ENCODE measurements around the gene THTPA. TPM values are rescaled to one million over a fixed set of nuclear protein-coding genes. Genes with fewer than 3 reads are reported as not detected.

Gene THTPA
- total RNA-seq, 3 donors from 2014 or later (not counting 1 experiment from before 2014, with no cell fraction given) = 16.5 to 19.3 (median 19.1) TPM

DNA sequence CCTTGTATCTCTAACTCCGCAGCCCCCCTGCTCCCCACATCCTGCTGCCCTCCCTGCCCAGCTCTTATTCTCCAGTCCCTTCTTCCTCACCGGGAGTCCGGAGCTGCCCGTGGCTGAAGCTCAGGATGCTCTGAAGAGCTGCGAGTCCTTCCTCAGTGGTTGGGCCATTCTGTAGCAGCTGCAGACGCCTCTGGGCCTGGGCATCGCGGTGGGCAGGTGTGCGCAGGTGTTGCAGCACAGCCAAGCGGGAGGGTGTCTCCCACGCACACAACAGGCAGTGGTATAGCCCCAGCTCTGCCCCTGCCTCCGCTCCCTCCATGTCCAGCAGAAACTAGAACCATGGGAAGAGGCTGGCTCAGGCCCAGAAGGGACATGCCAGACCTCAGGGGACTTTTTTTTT lies 24.7 kb upstream of the THTPA start:
- no peak overlapping the region for H3K4me3 ChIP-seq (ENCODE audit: low read length)
- no peak overlapping the region for H3K4me3 Mint-ChIP-seq
- no peaks in the 10 kb centered on the region for H3K4me1 Mint-ChIP-seq
- peaks cover 0 to 2% of the 10 kb centered on the region in 2 donors for H3K27me3 Mint-ChIP-seq (ENCODE audit: low read depth in 2 of 2)
- H3K27me3 ChIP-seq (ENCODE audit: control insufficient read depth, insufficient read depth, low read length) = no peaks in the 10 kb centered on the region
- H3K4me1 ChIP-seq (ENCODE audit: control insufficient read depth, insufficient read depth, low read length) = no peaks in the 10 kb centered on the region
- ATAC-seq (no peak), DNase-seq (no peak)
- 91% methylated on average over 12 of the region's 12 CpGs for WGBS (ENCODE audit: insufficient coverage)
- peak overlapping the region in 1 of 2 donors; percentile 44 for H3K27ac Mint-ChIP-seq
- H3K36me3 ChIP-seq (ENCODE audit: control insufficient read depth, insufficient read depth, low read length) = no peaks in the 10 kb centered on the region
- H3K36me3 Mint-ChIP-seq = no peaks in the 10 kb centered on the region
- no peak overlapping the region for H3K27ac ChIP-seq (ENCODE audit: low read length)
- no peaks in the 10 kb centered on the region for H3K9me3 ChIP-seq (ENCODE audit: control insufficient read depth, insufficient read depth, low read length)
- intact Hi-C loops (cut with micrococcal nuclease) = no loop called here
- TF ChIP-seq, protein P1, sequence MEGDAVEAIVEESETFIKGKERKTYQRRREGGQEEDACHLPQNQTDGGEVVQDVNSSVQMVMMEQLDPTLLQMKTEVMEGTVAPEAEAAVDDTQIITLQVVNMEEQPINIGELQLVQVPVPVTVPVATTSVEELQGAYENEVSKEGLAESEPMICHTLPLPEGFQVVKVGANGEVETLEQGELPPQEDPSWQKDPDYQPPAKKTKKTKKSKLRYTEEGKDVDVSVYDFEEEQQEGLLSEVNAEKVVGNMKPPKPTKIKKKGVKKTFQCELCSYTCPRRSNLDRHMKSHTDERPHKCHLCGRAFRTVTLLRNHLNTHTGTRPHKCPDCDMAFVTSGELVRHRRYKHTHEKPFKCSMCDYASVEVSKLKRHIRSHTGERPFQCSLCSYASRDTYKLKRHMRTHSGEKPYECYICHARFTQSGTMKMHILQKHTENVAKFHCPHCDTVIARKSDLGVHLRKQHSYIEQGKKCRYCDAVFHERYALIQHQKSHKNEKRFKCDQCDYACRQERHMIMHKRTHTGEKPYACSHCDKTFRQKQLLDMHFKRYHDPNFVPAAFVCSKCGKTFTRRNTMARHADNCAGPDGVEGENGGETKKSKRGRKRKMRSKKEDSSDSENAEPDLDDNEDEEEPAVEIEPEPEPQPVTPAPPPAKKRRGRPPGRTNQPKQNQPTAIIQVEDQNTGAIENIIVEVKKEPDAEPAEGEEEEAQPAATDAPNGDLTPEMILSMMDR (IDR thresholded peaks at IDR 0.05) = no peak
- H3K9me3 Mint-ChIP-seq = no peaks in the 10 kb centered on the region

DNA sequence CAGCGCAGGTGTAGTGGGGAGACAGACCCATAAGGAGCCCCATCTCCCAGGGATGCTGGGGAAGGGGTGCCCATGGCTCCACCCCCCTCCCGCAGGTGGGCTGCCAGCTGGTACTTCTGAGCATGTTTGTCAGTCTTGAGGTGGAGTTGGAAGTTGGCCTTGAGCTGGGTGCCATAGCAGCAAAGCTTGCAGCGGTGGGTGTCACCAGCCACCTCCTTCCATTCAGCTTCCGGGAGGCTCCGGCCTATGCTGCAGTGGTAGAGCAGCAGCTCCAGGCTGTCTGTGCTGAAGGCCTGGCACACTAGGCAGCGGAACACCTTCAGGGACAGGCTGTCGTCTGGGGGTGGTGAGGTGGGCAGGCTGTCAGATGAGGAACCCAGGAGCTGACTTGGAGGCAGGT lies 23.4 kb upstream of the THTPA start:
- no peaks in the 10 kb centered on the region for H3K36me3 Mint-ChIP-seq
- TF ChIP-seq, protein P1 (IDR thresholded peaks at IDR 0.05) = no peak
- Histone ChIP-seq H3K36me3 (ENCODE audit: control insufficient read depth, insufficient read depth, low read length) (no peaks in the 10 kb centered on the region), H3K27me3 (ENCODE audit: control insufficient read depth, insufficient read depth, low read length) (no peaks in the 10 kb centered on the region), H3K4me3 (ENCODE audit: low read length) (no peak overlapping the region), H3K4me1 (ENCODE audit: control insufficient read depth, insufficient read depth, low read length) (no peaks in the 10 kb centered on the region), H3K27ac (ENCODE audit: low read length) (no peak overlapping the region), H3K9me3 (ENCODE audit: control insufficient read depth, insufficient read depth, low read length) (no peaks in the 10 kb centered on the region)
- DNase-seq = no peak
- no peak for ATAC-seq
- H3K4me1 Mint-ChIP-seq = no peaks in the 10 kb centered on the region
- WGBS (ENCODE audit: insufficient coverage) = 95% methylated on average over 7 of the region's 7 CpGs
- no peak overlapping the region for H3K4me3 Mint-ChIP-seq
- no peaks in the 10 kb centered on the region for H3K9me3 Mint-ChIP-seq
- intact Hi-C loops (cut with micrococcal nuclease) = no loop called here
- no peak overlapping the region for H3K27ac Mint-ChIP-seq
- H3K27me3 Mint-ChIP-seq (ENCODE audit: low read depth in 2 of 2) = peaks cover 0 to 2% of the 10 kb centered on the region in 2 donors

DNA sequence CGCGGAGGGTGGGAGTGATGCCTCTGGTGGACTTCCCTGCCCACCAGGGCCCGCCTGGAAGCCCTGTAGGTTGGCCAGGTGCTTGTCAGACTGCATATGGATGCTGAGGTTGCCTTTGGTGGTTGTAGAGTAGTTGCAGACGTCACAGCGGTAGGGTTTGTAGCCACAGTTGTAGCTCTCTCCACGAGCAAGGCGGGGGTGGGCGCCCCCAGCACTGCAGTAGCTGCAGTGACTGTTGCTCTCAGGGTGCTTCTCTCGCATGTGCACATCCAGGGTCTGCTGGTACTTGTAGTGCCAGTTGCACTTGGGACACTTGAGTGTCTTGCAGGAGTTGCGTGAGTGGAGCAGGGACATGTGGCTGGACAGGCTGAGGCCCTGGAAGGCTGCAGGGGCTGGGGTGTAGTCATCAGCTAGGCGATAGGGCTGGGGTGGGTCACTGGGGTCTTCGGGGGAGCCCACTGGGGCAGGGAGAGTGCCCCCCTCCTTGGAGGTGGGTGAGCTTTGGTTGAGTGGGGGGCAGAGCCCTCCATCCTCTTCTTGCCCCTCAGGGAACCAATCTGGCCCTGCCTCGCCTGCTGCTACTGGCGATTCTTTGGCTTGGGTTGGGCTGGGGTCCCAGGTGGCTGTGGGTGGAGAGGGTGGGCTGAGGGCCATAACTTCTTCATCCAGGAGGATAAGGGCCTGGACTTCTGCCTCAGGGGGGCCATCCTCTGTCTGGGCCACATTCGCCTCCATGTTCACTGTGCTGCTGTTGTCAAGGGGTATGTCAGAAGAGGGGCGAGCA lies 22.2 kb upstream of the THTPA start:
- H3K4me1 ChIP-seq (ENCODE audit: control insufficient read depth, insufficient read depth, low read length) = no peaks in the 10 kb centered on the region
- 89% methylated on average over 16 of the region's 16 CpGs for WGBS (ENCODE audit: insufficient coverage)
- Mint-ChIP-seq H3K4me1 (no peaks in the 10 kb centered on the region), H3K9me3 (no peaks in the 10 kb centered on the region), H3K27ac (no peak overlapping the region), H3K27me3 (ENCODE audit: low read depth in 2 of 2) (no peaks in the 10 kb centered on the region), H3K36me3 (no peaks in the 10 kb centered on the region), H3K4me3 (no peak overlapping the region)
- no peak overlapping the region for H3K4me3 ChIP-seq (ENCODE audit: low read length)
- H3K27ac ChIP-seq (ENCODE audit: low read length) = no peak overlapping the region
- DNase-seq (no peak), ATAC-seq (no peak)
- no peaks in the 10 kb centered on the region for H3K27me3 ChIP-seq (ENCODE audit: control insufficient read depth, insufficient read depth, low read length)
- H3K9me3 ChIP-seq (ENCODE audit: control insufficient read depth, insufficient read depth, low read length) = no peaks in the 10 kb centered on the region
- intact Hi-C loops (cut with micrococcal nuclease) = no loop called here
- H3K36me3 ChIP-seq (ENCODE audit: control insufficient read depth, insufficient read depth, low read length) = no peaks in the 10 kb centered on the region
- TF ChIP-seq, protein P1 (IDR thresholded peaks at IDR 0.05) = no peak

DNA sequence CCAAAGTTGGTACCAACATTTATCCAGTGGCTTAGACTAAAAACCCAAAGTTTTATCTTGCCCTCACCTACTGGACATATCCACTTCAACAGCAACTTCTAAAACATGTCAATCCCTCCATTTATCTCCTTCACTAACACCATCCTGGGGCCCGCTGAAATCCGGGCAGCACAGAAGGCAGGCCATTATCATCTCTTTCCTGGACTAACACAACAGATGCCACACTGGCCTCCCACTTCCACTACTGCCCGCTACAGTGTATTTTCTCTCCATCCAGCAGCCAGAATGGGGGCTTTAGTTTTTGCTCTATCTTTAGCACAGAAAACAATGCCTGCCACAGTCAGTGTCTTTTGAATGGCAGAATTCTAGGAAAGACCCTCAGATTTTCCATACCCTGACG lies 20.1 kb upstream of the THTPA start:
- no peaks in the 10 kb centered on the region for H3K4me1 ChIP-seq (ENCODE audit: control insufficient read depth, insufficient read depth, low read length)
- ATAC-seq (no peak), DNase-seq (no peak)
- H3K27ac ChIP-seq (ENCODE audit: low read length) = no peak overlapping the region
- no peaks in the 10 kb centered on the region for H3K4me1 Mint-ChIP-seq
- H3K36me3 Mint-ChIP-seq = no peaks in the 10 kb centered on the region
- 94% methylated on average over 4 of the region's 4 CpGs for WGBS (ENCODE audit: insufficient coverage)
- H3K27me3 ChIP-seq (ENCODE audit: control insufficient read depth, insufficient read depth, low read length) = no peaks in the 10 kb centered on the region
- H3K4me3 Mint-ChIP-seq = no peak overlapping the region
- no peaks in the 10 kb centered on the region for H3K27me3 Mint-ChIP-seq (ENCODE audit: low read depth in 2 of 2)
- H3K9me3 ChIP-seq (ENCODE audit: control insufficient read depth, insufficient read depth, low read length) = no peaks in the 10 kb centered on the region
- no peaks in the 10 kb centered on the region for H3K9me3 Mint-ChIP-seq
- no peak overlapping the region for H3K27ac Mint-ChIP-seq
- TF ChIP-seq, protein P1 (IDR thresholded peaks at IDR 0.05) = no peak
- H3K4me3 ChIP-seq (ENCODE audit: low read length) = no peak overlapping the region
- intact Hi-C loops (cut with micrococcal nuclease) = no loop called here
- H3K36me3 ChIP-seq (ENCODE audit: control insufficient read depth, insufficient read depth, low read length) = no peaks in the 10 kb centered on the region

All from natural killer cell (primary cell).